DMS 273 treated with DMSO at 0.1 percent for 48 hours (cell line): Measurements from ENCODE around the gene EIF3L.
A peak's percentile ranks its signal among the peaks of the same experiment; 100 is the strongest.

Experiments used
- DNase-seq: peaks from one replicate; lab custom pipeline; 2025; lab: John Stamatoyannopoulos, UW

EIF3L gene

GRCh38 chr22:37855462-37855861, 6.2 kb downstream of the EIF3L start:
- no peak for DNase-seq

- DNase-seq: no peak
Measured at GRCh38 chr22:37860796-37861421, 11.7 kb downstream of the EIF3L start.

- no peak for DNase-seq
Measured at GRCh38 chr22:37862570-37863325, 13.5 kb downstream of the EIF3L start.

GRCh38 chr22:37865510-37865909, 16.3 kb downstream of the EIF3L start:
- DNase-seq: no peak

- DNase-seq: no peak
Measured at GRCh38 chr22:37870273-37870672, 21.1 kb downstream of the EIF3L start.

GRCh38 chr22:37880668-37881440, 31.6 kb downstream of the EIF3L start:
- no peak for DNase-seq

GRCh38 chr22:37884420-37884819, 35.2 kb downstream of the EIF3L start:
- no peak for DNase-seq

GRCh38 chr22:37887584-37888378, 38.6 kb downstream of the EIF3L start:
- no peak for DNase-seq

- DNase-seq: no peak
Measured at GRCh38 chr22:37891926-37892325, 42.7 kb downstream of the EIF3L start.

- peak; percentile 30 for DNase-seq
Measured at GRCh38 chr22:37892566-37893335, 43.5 kb downstream of the EIF3L start.

- no peak for DNase-seq
Measured at GRCh38 chr22:37893583-37893983, 44.4 kb downstream of the EIF3L start.

- no peak for DNase-seq
Measured at GRCh38 chr22:37894939-37895670, 45.9 kb downstream of the EIF3L start.

- DNase-seq: no peak
Measured at GRCh38 chr22:37896181-37896592, 47.0 kb downstream of the EIF3L start.

GRCh38 chr22:37896939-37897338, 47.7 kb downstream of the EIF3L start:
- no peak for DNase-seq

GRCh38 chr22:37897807-37898206, 48.6 kb downstream of the EIF3L start:
- no peak for DNase-seq

- DNase-seq: no peak
Measured at GRCh38 chr22:37898441-37899181, 49.4 kb downstream of the EIF3L start.

GRCh38 chr22:37904572-37905533, 55.6 kb downstream of the EIF3L start:
- peak; percentile 48 for DNase-seq

- no peak for DNase-seq
Measured at GRCh38 chr22:37905534-37906363, 56.5 kb downstream of the EIF3L start, which contains the start of gene MICALL1. Gene MICALL1 (plus strand): TSS chr22:37906297. CDS start chr22:37906423, 126 bp downstream.
